Measurements from ENCODE around the gene HERC2. TPM values are rescaled to one million over a fixed set of nuclear protein-coding genes. Genes with fewer than 3 reads are reported as not detected.

Gene HERC2
- total RNA-seq, 1 donor from 2014 or later = 58.5 TPM

GRCh38 chr15:28082891-28083684, 238.9 kb downstream of the HERC2 start:
- DNase-seq (ENCODE audit: low spot score) = no peak
- Mint-ChIP-seq H3K27me3 (ENCODE audit: low read depth) (no peaks in the 10 kb centered on the region), H3K4me3 (ENCODE audit: unreplicated experiment) (no peak overlapping the region), H3K4me1 (ENCODE audit: low read depth) (peaks cover 6% of the 10 kb centered on the region), H3K36me3 (ENCODE audit: low read depth) (peaks cover 3% of the 10 kb centered on the region), H3K27ac (ENCODE audit: unreplicated experiment) (no peak overlapping the region), H3K9me3 (ENCODE audit: low read depth) (peaks cover 4% of the 10 kb centered on the region)
- TF ChIP-seq CTCF (IDR thresholded peaks at IDR 0.05) = no peak

GRCh38 chr15:28081594-28081993, 240.4 kb downstream of the HERC2 start:
- Mint-ChIP-seq H3K9me3 (ENCODE audit: low read depth) (peaks cover 4% of the 10 kb centered on the region), H3K27me3 (ENCODE audit: low read depth) (no peaks in the 10 kb centered on the region), H3K27ac (ENCODE audit: unreplicated experiment) (no peak overlapping the region), H3K4me1 (ENCODE audit: low read depth) (peaks cover 6% of the 10 kb centered on the region), H3K4me3 (ENCODE audit: unreplicated experiment) (no peak overlapping the region), H3K36me3 (ENCODE audit: low read depth) (peaks cover 3% of the 10 kb centered on the region)
- DNase-seq (ENCODE audit: low spot score) = no peak
- no peak for TF ChIP-seq CTCF (IDR thresholded peaks at IDR 0.05)

- Mint-ChIP-seq H3K27me3 (ENCODE audit: low read depth) (no peaks in the 10 kb centered on the region), H3K36me3 (ENCODE audit: low read depth) (peaks cover 3% of the 10 kb centered on the region), H3K4me1 (ENCODE audit: low read depth) (peaks cover 4% of the 10 kb centered on the region)
Observed at GRCh38 chr15:28080386-28080785, 241.6 kb downstream of the HERC2 start.

GRCh38 chr15:28079313-28079969, 242.5 kb downstream of the HERC2 start:
- Mint-ChIP-seq H3K9me3 (ENCODE audit: low read depth) (peaks cover 3% of the 10 kb centered on the region), H3K36me3 (ENCODE audit: low read depth) (peaks cover 2% of the 10 kb centered on the region), H3K27me3 (ENCODE audit: low read depth) (no peaks in the 10 kb centered on the region), H3K4me3 (ENCODE audit: unreplicated experiment) (no peak overlapping the region), H3K4me1 (ENCODE audit: low read depth) (peaks cover 4% of the 10 kb centered on the region), H3K27ac (ENCODE audit: unreplicated experiment) (no peak overlapping the region)
- no peak for DNase-seq (ENCODE audit: low spot score)
- TF ChIP-seq CTCF (IDR thresholded peaks at IDR 0.05) = no peak

More at GRCh38 chr15:28080386-28080785, 241.6 kb downstream of the HERC2 start:
- TF ChIP-seq CTCF (IDR thresholded peaks at IDR 0.05) = peak; percentile 31
- no peak overlapping the region for H3K4me3 Mint-ChIP-seq (ENCODE audit: unreplicated experiment)
- H3K27ac Mint-ChIP-seq (ENCODE audit: unreplicated experiment) = no peak overlapping the region
- DNase-seq (ENCODE audit: low spot score) = no peak
- peaks cover 4% of the 10 kb centered on the region for H3K9me3 Mint-ChIP-seq (ENCODE audit: low read depth)

GRCh38 chr15:28078191-28078719, 243.7 kb downstream of the HERC2 start:
- no peaks in the 10 kb centered on the region for H3K9me3 Mint-ChIP-seq (ENCODE audit: low read depth)
- no peaks in the 10 kb centered on the region for H3K27me3 Mint-ChIP-seq (ENCODE audit: low read depth)
- no peak for TF ChIP-seq CTCF (IDR thresholded peaks at IDR 0.05)
- no peak overlapping the region for H3K27ac Mint-ChIP-seq (ENCODE audit: unreplicated experiment)
- peaks cover 4% of the 10 kb centered on the region for H3K4me1 Mint-ChIP-seq (ENCODE audit: low read depth)
- H3K36me3 Mint-ChIP-seq (ENCODE audit: low read depth) = no peaks in the 10 kb centered on the region
- no peak for DNase-seq (ENCODE audit: low spot score)
- H3K4me3 Mint-ChIP-seq (ENCODE audit: unreplicated experiment) = no peak overlapping the region

Measured in chondrocyte (in vitro differentiated cells).